Stimulated activated CD8-positive, alpha-beta memory T cell treated with anti-CD3 and anti-CD28 coated beads, Interleukin-15, amount 100 ng/mL, for 4 hours (primary cell): ENCODE results near the gene UBQLN3.

Experiments used
- DNase-seq, 2 donors: peaks; one replicate each; pipeline ENCODE4 v3.0.0-alpha.2; 2020; ENCODE audit warnings: low read depth in 2 of 2

UBQLN3 gene

DNA sequence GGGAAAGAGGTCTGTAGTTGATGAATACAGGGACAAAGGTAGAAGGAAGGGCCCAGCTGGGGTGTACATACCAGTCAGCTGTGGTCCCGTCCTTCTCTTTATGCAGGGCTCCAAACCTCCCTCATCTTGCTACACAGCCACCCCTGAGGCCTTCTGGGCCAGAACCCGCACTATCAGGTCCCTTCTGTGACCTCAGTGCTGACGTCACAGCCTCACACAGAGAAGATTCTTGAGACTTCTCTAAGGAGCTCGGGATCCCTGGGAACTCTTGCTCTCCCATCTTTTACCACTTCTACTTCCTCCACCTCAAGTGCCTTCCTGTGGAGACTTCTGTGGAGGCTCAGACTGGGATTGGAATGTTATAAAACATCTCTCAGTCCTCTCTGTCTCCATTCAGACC, at the start of gene UBQLN3:
UBQLN3 (minus strand) TSS at position 155 of the 400 bp plus-strand sequence. CDS start 399 bp downstream, outside the sequence.
- no peak for DNase-seq

DNA sequence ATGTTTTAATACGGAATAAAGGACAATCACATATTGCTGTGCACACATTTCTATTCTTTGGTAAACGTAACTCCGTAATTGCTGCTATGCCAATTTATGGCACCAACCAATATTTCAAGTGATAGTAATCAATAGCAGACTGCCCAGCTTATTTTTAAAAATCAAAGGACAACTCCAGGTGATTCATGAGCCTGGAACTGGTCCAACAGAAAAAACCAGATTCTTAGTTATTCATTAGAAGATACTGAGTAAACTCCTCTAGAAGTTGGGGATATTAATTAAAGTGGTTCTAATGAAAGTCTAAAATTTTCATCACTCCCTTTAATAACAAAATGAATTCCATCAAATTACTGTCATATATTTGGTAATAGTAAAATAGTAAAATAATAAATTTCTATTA, 48.0 kb upstream of the UBQLN3 start:
- no peak for DNase-seq

DNA sequence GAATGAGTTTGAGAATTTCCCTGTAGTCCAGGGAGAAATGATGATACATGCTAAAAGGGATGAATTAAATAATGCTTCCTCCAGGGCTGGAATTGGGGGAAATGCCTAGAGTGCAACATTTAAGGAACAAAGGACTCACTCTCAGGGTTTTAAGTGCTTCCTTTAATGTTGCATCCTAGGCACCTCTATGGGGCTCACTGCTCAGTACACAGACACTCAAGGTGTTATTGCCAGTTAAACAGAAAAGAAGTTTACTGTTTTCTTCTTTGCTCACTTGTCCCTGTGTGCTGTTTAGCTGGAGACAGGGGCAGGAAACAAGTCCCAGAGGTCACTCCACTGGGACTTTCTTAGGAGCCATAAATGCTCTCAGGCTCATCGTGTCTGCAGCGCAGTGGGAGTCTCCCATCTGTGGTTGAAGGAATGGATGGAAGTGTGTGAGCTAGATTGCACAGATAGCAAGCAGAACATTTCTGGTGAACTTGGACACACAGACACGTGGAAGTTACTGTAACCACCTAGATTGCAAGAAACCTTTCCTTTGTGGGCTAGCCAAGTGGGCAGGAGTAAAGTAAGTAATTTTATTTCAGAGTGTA, 46.9 kb upstream of the UBQLN3 start:
- no peak for DNase-seq

DNA sequence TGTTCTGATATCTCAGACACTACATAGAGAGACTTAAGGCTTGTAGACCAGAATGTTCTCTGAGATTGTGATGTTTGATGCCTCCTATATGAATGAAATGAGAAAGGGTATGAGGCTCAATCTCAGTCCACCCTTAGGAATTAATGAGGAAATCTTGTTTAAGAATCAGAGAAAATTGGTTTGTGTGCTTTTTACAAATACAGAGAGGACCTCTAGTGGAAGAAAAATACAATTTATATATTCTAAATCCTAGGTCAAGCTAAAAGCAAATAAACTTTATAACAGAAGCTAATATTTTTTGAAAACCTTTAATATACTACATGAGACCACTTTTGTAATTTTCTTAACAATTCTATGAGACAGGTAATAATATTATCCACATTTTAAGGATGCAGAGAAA, 43.6 kb upstream of the UBQLN3 start:
- no peak for DNase-seq

DNA sequence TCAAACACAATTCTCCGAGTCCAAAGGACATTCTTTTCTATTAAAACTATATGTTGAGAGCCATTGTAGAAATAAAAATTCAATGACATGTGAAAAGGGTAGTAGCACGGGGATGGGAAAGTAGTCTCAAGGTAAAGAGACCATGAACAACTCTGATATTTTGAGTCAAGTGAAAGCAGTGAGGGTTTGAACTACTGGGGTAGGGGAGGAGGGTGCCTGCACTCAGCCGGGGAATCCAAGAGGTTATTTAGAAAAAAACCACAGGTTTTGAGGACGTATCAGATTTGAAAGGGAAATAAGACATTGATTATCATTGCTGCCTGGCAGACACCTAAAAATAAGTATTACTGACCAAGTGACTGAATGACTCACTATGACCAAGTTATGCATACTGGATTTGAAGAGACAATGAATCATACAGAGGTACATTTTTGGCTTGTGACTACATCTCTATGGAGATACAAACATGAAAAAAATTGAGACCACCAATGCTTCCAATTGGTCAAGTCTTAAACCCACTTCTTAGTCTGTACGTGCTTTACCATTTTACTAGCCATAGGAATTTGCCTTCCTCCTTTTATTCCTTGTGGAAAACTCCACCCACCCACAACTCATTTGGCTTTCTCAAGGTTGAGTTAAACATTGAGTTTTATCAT, 40.8 kb upstream of the UBQLN3 start:
- DNase-seq, result no peak

DNA sequence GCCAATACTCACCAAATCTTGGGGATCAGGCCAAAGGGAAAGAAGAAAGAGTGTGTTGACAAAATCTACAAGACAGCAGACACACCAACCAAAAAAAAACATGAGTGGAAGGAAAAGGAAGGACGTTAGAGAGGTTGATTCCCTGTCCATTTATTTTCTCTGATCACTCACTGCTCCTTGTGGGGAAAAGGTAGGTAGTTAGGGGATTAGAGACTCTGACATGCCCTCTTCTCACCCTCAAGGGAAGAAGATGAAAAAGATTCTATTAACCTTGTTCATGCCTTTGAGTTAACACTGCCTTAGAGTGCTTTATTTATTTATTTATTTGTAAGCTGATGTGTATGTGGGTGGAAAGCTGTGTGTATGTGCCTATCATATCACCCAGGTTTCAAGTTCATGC, 38.7 kb upstream of the UBQLN3 start, which contains the start of gene OR52H1:
OR52H1 (minus strand) TSS at position 101 of the 400 bp plus-strand sequence. CDS start 3,035 bp downstream, outside the sequence.
- DNase-seq, result no peak

DNA sequence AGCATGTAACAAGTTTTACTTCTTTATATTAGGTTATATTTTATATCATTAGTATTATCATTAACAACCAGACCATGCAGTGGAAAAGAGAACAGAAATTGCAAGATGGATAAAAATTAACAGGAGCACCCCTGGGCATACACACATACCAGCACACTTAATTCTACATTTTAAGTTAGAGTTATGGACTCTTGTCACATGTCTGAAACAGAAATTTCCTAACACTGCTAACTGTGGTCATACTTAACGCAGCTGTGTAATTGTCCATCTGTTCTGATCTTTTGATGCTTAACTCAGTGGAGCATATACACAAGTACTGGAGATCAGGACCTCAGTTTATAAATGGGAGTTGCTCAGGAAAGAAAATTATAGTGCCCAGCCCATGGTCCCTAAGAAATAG, 38.2 kb upstream of the UBQLN3 start:
- no peak for DNase-seq

DNA sequence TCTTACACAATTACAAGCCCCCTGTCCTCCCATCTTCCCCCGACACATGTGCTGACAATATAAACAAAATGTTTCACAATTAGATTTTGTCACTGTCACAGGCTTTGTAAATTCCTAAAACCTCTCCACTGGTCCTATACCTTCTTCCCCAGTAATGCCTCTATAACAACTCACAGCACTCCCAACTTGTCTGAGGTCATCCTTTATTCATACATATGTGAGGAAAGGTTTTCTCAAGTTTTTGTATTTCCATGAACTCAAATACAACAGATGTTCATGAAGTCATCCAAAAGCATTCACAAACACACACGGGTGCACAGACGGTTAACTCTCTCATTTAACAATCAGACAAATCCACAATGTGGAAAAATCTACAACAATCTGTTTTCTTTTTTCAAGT, 36.7 kb upstream of the UBQLN3 start:
- no peak for DNase-seq

DNA sequence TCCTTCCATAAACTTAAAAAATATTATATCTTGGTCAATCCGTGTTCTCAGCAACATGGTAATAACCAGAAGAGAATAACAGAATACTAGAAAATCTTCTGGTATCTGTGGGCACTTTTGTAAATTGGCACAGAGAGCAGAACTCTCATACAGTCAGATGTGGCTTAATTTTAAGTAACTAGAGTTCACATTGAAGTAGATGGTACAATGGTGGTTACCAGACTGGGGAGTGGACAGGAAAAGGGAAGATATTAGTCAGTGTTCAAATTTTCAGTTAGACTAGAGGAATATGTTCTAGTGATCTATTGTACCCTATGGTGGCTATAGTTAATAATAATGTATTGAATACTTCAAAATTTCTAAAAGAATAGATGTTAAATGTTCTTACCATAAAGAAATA, 31.7 kb upstream of the UBQLN3 start:
- DNase-seq, result no peak

DNA sequence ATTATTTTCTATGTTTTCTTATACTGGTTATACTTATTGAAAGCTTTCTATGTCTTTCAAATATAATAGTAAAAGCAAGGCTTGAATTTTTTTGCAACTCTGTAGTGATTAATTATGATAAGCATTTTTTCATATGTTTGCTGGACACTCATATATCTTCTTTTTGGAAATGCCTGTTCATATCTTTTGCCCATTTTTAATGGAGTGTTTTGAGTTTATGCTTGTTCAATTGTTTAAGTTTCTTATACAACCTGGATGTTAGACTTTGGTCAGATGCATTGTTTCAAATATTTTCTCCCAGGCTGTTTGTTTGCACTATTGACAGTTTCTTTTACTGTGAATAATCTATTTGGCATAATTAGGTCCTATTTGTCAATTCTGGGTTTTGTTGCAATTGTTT, 26.7 kb upstream of the UBQLN3 start:
- DNase-seq, result no peak

DNA sequence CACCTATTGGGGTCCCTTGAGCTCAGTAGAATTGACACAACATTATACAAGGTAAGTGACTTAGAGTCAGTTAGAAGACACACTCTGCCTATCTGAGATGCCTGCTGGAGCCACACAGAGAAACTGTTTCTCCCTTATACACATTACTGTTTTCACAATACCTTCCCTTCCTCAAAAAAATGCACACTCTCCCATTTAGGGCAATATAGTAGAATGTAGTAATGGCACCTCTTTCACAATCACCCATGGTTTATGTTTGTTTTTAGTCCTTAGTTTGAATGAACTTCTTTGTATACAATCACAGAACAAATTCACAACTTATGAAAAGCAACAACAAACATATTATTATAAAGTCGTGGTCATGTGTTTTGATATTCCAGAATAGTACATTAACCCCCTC, 24.3 kb upstream of the UBQLN3 start:
- no peak for DNase-seq

DNA sequence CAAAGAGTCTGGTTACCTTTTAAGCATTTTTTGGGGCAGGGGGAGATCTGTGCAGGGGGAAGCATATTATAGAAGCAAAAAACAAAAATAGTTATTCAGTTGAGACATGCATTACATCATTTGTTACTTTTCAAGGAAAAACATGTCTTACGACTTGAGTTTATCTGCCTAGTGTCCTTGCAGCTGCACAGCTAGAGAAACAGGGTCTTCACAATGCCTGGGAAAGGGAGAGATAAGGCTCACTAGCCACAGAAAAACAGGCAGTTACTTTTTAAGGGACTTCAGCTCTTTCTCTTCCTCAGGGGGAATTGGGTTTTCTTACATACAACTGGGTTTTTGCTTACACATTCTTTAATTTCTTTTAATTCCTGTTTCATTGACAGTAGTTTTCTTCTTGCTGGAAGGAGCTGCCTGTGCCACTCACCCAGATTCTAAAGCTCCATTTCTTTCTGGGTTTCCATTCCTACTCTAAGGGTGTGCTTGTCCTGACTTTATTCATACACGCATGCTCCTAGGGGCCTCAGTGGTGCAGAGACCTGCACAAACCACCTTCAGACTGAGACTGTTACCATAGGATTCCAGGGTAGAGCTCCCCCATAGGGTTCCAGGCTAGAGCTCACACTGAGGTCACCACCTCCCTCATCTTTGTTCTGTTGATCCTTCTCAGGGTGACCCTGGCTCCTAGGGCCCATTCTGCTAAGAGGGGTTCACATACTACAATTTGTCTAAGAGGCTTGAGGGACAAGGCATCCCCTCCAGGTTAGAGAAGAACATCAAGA, 21.5 kb upstream of the UBQLN3 start:
- no peak for DNase-seq

DNA sequence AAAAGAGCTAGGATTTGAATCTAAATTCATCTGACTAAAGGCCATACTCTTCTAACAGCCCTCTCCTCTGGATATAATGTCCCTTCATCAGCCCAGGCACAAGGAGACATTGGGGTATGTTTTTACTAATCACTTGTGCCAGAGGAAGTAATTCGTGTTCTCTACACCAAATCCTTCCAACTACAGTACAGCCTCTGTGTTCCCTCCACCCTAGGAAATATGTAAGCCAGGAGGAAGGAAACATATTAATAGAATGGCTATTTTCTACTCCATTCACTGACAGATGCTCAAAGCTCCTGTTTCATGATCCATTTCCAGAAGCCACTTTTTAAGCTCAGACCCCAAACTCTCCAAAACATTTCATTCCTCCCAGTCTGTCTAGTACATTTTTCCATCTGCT, 18.7 kb upstream of the UBQLN3 start:
- no peak for DNase-seq

DNA sequence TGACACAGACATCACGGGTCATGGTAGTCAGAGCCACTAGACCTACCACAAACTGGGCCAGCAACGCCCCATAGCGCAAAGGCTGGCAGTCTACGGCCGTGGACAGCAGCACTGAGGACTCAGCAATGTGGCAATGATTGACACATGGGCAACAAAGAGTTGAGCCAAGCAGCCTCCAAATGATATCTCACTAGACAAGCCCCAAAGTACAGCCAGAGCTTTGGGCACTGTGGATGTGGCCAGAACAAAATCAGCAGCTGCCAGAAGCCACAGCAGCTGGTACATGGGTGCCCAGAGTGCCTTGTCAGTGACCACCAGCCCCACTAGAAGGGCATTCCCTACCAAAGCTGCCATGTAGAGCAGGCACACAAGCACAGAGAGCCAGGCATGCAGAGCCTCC, 18.0 kb upstream of the UBQLN3 start:
- no peak for DNase-seq

DNA sequence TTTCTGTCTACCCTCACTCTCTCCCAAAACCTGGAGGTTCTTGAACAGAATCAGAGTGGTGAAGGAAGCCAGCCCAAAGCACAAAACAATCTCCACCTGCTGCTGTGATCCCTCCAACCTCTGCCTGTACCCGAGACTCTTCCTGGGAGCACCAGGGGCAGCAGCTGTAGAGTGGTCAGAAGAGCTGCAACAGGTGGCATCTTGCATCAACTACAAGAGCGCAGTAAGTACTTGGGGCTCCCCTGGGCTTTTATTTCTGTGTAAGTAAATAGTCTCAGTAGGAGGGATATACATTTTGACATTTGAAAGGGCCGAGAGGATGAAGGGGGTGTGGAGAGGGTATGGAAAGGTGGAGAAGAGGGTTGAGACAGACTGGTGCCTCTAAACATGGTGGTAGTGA, 15.0 kb upstream of the UBQLN3 start:
- DNase-seq, result no peak

DNA sequence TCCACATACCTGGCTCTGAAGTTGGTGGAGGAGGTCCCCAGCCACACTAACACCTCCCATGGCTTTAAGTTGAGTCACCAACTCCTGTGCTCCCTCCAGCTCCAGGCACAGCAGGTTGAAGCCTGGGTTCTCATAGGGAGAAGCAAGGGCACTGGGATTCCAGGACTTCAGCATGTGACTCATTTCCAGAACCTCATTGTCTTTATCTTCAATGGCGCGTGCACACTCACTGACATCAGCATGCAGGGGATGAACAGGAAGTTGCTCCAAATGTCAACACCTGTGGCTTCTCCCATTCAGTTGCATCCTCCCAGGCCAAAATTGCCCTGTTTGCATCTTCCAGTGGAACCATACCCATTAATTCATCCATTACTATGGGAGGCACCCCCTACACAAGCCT, 12.6 kb upstream of the UBQLN3 start:
- DNase-seq, result no peak

DNA sequence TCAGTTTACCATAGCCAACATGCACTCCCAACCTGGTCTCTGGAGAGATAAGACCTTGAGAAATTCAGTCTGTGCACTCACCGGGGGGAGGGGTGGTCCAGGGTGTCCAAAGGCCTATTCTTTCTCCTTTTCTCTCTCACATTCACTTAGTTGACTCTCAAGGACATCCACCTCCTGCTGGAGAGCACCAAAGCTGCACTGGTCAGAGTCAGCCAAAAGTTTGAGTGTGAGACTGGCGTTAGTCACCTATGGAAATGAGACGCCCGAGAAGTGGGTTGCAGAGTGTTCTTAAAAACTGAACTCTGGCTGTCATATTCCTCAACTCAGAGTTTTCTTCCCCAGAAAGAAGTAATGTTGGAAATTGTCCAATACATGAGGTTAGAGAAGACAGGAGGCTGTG, 11.8 kb upstream of the UBQLN3 start:
- no peak for DNase-seq

DNA sequence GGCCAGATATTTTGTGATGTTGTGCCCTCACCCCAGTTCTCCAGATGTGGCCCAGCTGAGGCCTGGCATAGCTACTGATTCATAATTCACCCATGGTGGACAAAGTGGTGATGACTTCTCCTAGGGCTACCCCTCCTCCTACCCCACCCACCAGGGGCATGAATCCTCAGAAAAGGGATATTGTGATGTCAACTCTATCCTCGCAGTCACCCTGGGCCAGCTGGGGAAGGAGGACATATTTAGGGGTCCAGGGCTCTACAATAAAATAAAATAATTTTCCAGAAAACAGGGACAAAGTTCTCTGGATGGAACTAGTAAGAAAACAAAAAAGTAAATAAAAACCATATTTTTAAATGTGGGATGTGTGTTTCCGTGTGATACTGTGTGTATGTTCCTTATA, 6.8 kb upstream of the UBQLN3 start, which contains the start of gene UBQLNL:
UBQLNL (minus strand) TSS at position 101 of the 400 bp plus-strand sequence. CDS start 258 bp downstream, outside the sequence.
- no peak for DNase-seq

DNA sequence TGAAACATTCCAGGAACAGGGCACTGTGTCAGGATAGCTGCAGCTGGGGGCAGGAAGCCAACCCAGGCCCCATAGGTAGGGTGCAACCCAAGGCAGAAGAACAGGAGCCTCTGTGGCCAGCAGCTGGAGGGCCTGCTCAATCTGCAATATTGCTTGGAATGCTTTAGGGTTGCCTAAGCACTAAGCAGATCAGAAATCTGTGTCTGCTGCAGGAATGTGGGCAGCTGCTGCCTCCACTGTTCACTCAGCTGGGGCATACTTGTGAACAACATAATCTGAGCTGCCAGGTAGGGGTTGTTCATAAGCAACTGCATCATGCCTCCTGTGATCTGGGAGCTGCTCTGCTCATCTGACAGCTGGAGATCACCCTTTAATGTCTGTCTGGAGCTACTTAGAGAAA, 5.1 kb upstream of the UBQLN3 start:
- no peak for DNase-seq

DNA sequence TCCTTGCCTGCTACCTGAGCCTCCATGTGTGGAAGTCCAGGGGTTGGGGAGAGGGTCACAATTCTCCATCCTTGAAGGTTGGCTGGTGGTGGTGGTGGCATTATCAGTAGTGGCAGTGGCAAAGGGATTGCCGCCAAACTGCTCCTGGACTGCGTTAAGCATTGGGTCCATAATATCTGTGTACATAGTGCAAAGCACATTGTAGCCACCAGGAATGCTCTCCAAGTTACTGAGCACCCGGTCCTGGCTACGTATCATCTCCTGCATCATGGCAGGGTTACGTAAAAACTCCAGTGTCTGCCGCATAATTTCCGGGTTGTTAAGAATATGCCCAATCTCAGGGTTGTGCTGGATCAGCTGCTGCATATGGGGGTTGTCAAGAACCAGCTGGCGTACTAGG, 1.2 kb downstream of the UBQLN3 start:
- no peak for DNase-seq

DNA sequence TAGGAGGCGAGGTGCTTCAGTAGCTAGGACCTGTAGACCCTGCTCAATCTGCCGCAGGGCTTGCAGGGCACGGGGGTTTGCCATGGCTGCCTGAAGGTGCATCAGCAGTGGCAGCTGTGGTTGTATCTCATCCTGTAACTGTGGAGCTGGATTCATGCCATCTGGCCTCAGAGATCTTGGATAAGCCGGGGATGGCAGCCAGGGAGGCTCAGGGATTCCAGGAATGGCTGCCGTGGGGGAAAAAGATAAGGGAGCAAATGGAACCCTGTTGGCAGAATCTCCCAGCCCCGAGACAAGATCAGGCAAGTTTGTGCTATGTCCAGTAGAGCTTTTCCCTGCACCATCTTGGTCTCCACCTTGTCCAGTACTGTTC, 1.8 kb downstream of the UBQLN3 start:
- DNase-seq, result no peak

DNA sequence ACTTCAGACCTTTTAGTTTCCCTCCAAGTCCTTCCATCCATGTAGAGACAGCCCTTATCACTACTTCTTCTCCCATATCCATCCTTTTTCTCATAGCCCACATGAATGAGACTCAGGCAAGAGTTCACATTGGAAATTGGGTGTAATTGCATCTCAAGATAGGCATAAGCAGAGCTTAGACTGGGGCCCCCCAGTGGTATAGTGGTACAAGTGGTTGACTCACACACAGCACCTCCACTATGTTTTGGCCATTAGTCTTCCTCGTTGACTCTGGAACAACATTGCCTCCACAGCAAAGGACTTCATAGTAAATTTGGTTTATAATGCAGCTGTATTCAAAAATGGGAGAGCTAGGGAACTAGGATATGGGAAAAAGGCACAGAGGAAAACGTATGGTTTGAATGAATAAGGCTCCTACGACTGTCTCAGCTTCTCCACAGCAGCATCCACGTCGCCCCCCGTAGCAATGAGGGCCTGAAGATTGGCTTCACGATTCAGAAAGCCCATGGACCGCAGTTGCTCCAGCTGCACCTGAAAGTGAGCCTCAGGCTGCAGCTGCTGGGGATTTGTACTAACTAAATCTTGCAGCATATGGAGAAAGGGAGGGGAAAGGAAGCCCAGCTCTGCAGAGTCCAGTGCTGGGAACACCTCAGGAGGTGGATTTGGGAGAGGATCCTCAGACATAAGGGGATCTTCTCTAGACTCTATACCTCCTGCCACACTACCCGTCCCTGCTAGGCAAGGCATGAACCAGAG, 2.4 kb downstream of the UBQLN3 start:
- no peak for DNase-seq
